ENCODE results near the gene HNRNPC.
"Not testable (repeated sequence)": the region's sequence is repeated elsewhere in the genome, so short reads cannot be mapped to it uniquely, and the experiment has no call there.

The HNRNPC gene

DNA sequence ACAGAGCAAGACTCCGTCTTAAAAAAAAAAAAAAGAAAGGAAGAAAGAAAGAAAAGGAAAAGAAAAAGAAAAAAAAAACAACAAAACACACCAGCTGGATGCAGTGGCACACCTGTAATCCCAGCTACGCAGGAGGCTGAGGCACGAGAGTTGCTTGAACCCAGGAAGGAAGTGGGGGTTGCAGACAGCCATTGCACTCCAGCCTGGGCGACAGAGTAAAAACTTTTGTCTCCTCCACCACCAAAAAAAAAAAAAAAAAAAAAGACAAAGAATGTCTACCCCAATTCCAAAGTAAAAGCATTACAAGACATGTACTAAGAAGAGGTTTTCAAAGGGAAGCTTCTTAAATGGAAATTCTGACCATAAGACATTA, 53.4 kb downstream of the HNRNPC start:
- Mint-ChIP-seq H3K27me3 (no peaks in the 10 kb centered on the region), H3K9me3 (no peaks in the 10 kb centered on the region), H3K36me3 (ENCODE audit: low read depth) (peaks cover 91% of the 10 kb centered on the region), H3K27ac (peak overlapping the region; percentile 78), H3K4me3 (peak overlapping the region; percentile 46), H3K4me1 (ENCODE audit: low read depth) (peaks cover 88% of the 10 kb centered on the region)

GRCh38 chr14:21215130-21215878, 53.9 kb downstream of the HNRNPC start:
- Mint-ChIP-seq H3K4me3 (peak overlapping the region; percentile 28), H3K4me1 (ENCODE audit: low read depth) (peaks cover 83% of the 10 kb centered on the region), H3K27me3 (no peaks in the 10 kb centered on the region), H3K27ac (peak overlapping the region; percentile 78), H3K9me3 (no peaks in the 10 kb centered on the region), H3K36me3 (ENCODE audit: low read depth) (peaks cover 90% of the 10 kb centered on the region)

- Mint-ChIP-seq H3K36me3 (ENCODE audit: low read depth) (peaks cover 90% of the 10 kb centered on the region), H3K27ac (peak overlapping the region; percentile 53), H3K9me3 (no peaks in the 10 kb centered on the region), H3K27me3 (no peaks in the 10 kb centered on the region), H3K4me3 (no peak overlapping the region), H3K4me1 (ENCODE audit: low read depth) (peaks cover 75% of the 10 kb centered on the region)
These were observed 55.6 kb downstream of the HNRNPC start for GRCh38 chr14:21213652-21214051.

GRCh38 chr14:21212824-21213223, 56.4 kb downstream of the HNRNPC start:
- peaks cover 75% of the 10 kb centered on the region for H3K4me1 Mint-ChIP-seq (ENCODE audit: low read depth)
- peaks cover 90% of the 10 kb centered on the region for H3K36me3 Mint-ChIP-seq (ENCODE audit: low read depth)
- H3K4me3 Mint-ChIP-seq: peak overlapping the region; percentile 26
- H3K27me3 Mint-ChIP-seq, H3K9me3 Mint-ChIP-seq: not testable (repeated sequence)
- H3K27ac Mint-ChIP-seq: peak overlapping the region; percentile 63

GRCh38 chr14:21211509-21211908, 57.7 kb downstream of the HNRNPC start:
- peaks cover 76% of the 10 kb centered on the region for H3K4me1 Mint-ChIP-seq (ENCODE audit: low read depth)
- peaks cover 97% of the 10 kb centered on the region for H3K36me3 Mint-ChIP-seq (ENCODE audit: low read depth)
- H3K9me3 Mint-ChIP-seq: no peaks in the 10 kb centered on the region
- peak overlapping the region; percentile 73 for H3K27ac Mint-ChIP-seq
- no peaks in the 10 kb centered on the region for H3K27me3 Mint-ChIP-seq
- no peak overlapping the region for H3K4me3 Mint-ChIP-seq

DNA sequence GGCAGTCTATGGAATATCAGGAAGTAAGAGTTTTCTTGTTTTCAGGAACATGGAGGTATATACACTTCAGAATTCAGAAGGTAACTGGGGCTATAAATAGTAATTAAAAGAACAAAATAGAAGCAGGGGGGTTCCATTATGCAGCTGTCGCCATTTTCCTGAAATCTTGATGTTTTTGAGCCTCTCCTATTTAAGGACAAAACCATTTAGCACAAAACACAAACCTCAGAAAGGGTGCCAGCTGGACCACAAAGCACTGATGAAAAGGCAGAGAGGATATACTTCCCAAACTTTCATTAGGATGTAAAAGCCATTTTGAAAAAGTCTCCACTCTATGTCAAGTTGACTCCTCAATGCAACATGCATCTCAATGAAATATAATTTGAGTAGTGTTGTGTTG, 59.2 kb downstream of the HNRNPC start:
- peak overlapping the region; percentile 5 for H3K27ac Mint-ChIP-seq
- no peaks in the 10 kb centered on the region for H3K27me3 Mint-ChIP-seq
- H3K4me3 Mint-ChIP-seq: no peak overlapping the region
- no peaks in the 10 kb centered on the region for H3K9me3 Mint-ChIP-seq
- peaks cover 97% of the 10 kb centered on the region for H3K36me3 Mint-ChIP-seq (ENCODE audit: low read depth)
- H3K4me1 Mint-ChIP-seq (ENCODE audit: low read depth): peaks cover 67% of the 10 kb centered on the region

DNA sequence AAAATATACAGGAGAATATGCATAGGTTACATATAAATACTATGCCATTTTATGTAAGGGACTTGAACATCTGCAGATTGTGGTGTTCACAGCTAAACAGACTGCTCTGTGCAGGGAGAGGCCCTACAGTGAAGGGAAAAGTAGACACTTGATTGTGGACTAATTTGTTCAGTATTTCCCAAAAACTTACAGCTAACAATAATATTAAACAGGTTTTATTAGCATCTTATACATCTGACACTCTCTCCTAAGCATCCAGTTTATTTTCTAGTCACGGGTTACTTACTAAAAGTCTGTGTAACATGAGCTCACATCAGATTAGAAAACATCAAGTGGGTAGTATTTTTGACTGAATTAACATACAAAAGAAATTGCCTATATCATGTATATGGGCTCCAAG, 60.1 kb downstream of the HNRNPC start:
- peaks cover 97% of the 10 kb centered on the region for H3K36me3 Mint-ChIP-seq (ENCODE audit: low read depth)
- H3K27ac Mint-ChIP-seq: peak overlapping the region; percentile 72
- H3K4me3 Mint-ChIP-seq: no peak overlapping the region
- H3K4me1 Mint-ChIP-seq (ENCODE audit: low read depth): peaks cover 60% of the 10 kb centered on the region
- no peaks in the 10 kb centered on the region for H3K9me3 Mint-ChIP-seq
- H3K27me3 Mint-ChIP-seq: no peaks in the 10 kb centered on the region

- Mint-ChIP-seq H3K27ac (no peak overlapping the region), H3K4me3 (no peak overlapping the region), H3K36me3 (ENCODE audit: low read depth) (peaks cover 96% of the 10 kb centered on the region), H3K4me1 (ENCODE audit: low read depth) (peaks cover 54% of the 10 kb centered on the region), H3K27me3 (no peaks in the 10 kb centered on the region), H3K9me3 (no peaks in the 10 kb centered on the region)
These were observed 60.7 kb downstream of the HNRNPC start for GRCh38 chr14:21208554-21208953.

DNA sequence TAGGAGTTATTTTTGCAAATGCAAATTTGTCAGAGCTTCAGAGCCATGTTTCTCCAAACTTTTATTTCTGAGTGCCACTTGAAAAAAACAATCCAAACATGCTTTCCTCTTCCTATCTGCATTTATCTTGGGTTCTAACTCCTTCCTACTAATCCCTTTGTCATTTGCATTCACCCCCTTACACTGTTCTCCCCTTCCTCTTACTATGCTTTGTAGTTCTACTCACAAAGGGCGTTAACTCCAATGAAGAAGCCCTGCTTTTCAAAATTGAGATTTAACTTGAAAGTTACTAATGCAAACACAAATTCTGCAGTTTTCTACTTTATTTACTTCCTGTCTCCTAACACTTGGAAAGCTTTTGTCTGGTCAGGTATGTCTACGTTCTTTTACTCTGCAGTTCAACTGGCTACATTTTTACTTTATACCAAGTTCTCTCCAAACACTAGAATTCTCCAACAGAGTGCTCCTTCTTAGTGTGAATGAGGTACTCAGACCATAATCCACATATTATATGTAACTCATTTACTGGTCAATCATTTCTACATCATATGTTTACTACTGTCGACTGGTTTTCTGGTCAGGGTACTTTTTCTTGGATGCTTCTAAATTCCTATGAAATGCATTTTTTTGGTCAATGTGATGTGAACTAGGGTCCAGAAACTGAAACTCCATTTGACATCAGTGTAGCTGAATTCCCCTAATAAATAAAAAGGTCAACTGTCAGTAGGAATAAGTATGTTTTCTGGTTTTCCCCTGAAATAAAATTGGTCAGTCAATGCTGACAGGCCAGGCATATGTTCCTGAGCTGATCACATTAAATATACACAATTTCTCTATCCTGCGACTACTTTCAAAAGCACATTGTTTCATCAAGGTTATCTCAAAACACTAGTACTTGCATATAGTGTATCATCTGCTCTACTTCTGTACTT, 62.2 kb downstream of the HNRNPC start:
- H3K4me1 Mint-ChIP-seq (ENCODE audit: low read depth): peaks cover 46% of the 10 kb centered on the region
- peak overlapping the region; percentile 75 for H3K27ac Mint-ChIP-seq
- peaks cover 89% of the 10 kb centered on the region for H3K36me3 Mint-ChIP-seq (ENCODE audit: low read depth)
- H3K9me3 Mint-ChIP-seq: no peaks in the 10 kb centered on the region
- no peak overlapping the region for H3K4me3 Mint-ChIP-seq
- no peaks in the 10 kb centered on the region for H3K27me3 Mint-ChIP-seq

DNA sequence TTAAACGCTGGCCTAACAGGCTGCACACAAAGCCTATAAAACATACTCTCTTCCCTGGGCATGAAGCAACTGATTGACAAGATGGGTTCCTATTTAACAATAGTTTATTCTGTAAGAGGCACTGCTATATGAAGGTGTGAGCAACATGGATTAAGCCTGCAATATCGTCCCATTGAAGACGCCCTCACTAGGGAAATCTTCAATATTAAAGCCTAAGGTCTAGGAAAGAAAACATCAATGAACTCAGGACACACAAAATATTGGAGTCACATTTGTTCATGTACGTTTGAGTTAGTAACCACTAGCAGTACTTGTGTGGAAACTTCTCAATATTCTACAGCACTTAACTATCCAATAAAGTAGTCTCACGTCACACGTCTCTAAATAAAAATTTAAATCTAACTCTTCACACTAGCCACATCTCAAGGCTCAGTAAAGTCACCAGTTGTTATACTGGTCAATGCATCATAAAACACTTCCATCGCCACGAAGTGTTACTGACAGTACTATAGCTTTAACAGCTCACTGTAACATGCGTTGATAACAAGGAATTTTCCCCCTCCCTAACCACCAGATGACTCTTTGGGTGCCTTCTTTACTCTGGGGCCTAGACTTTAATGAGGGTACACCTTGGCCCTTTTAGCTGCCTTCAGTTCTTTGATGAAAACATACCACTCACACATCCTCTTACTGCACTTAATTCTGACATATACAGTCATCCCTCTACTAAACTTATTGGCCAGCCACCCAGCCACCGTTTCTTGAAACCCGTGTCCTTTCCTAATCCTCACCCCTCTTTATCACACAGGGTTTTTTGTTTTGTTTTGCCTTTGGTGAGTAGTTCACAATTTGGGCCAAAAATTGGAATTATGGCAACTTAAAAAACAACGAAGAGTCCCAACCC, 63.3 kb downstream of the HNRNPC start:
- Mint-ChIP-seq H3K27ac (peak overlapping the region; percentile 75), H3K27me3 (no peaks in the 10 kb centered on the region), H3K9me3 (no peaks in the 10 kb centered on the region), H3K36me3 (ENCODE audit: low read depth) (peaks cover 79% of the 10 kb centered on the region), H3K4me1 (ENCODE audit: low read depth) (peaks cover 36% of the 10 kb centered on the region), H3K4me3 (no peak overlapping the region)

DNA sequence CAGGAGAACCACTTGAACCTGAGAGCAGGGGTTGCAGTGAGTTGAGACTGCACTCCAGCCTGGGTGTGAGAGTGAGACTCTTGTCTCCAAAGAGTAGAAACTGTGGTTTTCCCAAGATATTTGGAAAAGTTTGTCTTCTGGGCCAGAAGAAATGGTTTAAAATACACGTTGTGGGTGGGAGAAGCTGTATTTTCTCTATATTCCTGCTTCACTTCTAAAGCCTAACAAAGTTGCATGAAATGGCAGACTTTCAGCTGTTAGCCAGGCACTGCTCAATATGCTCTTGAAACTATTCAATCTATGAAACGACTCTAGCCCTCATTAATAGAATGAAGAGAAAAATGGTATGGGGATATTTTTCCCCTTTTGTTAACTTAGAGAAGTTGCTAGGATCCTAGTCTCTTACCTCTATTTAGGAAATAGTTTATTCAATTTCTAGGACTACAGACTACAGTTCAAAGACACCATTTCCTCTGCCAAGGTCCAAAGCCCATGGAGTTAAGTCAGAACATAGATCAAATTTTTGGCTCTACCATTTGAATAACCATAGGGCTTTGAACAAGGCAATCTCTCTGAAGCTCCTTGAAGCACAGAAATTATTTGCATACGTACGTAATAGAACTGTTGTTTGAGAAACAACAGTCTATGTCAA, 64.1 kb downstream of the HNRNPC start:
- no peaks in the 10 kb centered on the region for H3K27me3 Mint-ChIP-seq
- H3K27ac Mint-ChIP-seq: peak overlapping the region; percentile 41
- peaks cover 35% of the 10 kb centered on the region for H3K4me1 Mint-ChIP-seq (ENCODE audit: low read depth)
- peaks cover 74% of the 10 kb centered on the region for H3K36me3 Mint-ChIP-seq (ENCODE audit: low read depth)
- no peaks in the 10 kb centered on the region for H3K9me3 Mint-ChIP-seq
- H3K4me3 Mint-ChIP-seq: peak overlapping the region; percentile 4

DNA sequence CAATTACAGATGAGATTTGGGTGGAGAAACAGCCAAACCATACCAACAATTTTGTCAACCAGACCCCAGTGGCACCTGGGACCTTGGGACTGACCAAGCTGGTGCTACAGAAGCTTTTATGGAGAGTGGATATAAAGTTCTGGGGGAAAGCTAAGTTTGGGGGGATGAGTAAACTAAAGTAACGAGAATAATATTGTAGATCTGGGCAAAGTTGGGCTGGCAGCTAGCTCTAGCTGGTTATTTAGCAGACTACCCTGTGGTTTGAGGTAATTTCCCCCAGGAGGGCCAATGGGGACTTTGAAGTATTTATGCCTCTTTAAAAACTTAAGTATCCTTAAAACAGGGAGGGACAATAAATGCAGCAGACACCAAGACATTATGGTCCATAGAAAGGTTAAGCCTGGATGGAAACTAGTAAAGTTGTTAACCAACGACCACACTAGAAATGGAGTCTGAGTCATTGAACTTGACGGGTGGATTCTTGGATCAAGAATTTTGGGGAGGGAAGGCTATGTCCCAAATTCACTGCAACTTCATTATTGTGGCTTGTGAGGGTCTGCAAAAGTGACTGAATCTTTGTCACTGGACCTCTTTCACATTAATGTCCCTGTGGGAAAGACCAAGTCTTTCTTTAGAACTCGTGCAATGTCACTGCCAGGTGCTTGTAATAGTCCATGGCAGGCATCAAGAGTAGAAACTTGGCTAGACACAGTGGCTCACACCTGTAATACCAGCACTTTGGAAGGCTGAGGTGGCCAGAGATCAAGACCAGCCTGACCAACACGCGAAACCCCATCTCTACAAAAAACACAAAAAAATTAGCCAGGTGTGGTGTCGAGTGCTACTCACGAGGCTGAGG, 64.8 kb downstream of the HNRNPC start:
- Mint-ChIP-seq H3K27ac (peak overlapping the region; percentile 43), H3K4me3 (peak overlapping the region; percentile 4)

DNA sequence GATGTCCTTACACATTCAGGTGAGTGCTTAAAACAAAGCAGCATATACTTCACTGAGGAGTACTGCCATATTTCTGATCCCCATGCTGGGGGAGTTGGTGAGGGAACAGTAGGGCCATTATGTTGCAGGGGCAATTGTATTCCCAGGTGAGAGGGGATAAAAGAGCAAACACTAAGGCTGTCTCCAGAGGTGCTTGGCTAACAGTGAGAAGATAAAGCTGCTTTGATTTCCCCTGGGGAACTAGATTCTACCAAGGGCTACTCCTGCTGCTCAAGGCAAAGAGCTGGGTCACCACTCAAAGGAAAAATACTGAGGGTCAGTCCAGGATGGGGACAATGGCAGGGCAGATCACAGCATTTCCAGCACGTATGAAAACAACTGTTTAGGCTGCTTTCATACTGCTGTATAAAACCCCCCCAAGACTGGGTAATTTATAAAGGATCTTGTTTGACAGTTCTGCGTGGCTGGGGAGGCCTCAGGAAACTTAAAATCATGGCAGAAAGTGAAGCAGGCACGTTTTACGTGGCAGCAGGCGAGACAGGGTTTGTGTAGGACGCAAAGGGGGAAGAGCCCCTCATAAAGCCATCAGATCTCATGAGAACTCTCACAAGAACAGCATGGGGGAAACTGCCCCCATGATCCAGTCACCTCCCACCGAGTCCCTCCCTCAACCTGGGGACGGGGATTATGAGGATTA, 65.6 kb downstream of the HNRNPC start:
- H3K27me3 Mint-ChIP-seq: no peaks in the 10 kb centered on the region
- peaks cover 27% of the 10 kb centered on the region for H3K4me1 Mint-ChIP-seq (ENCODE audit: low read depth)
- no peak overlapping the region for H3K4me3 Mint-ChIP-seq
- H3K36me3 Mint-ChIP-seq (ENCODE audit: low read depth): peaks cover 59% of the 10 kb centered on the region
- H3K27ac Mint-ChIP-seq: peak overlapping the region; percentile 43
- H3K9me3 Mint-ChIP-seq: no peaks in the 10 kb centered on the region

More for the DNA sequence above, 64.8 kb downstream of the HNRNPC start:
- Mint-ChIP-seq H3K27me3 (no peaks in the 10 kb centered on the region), H3K36me3 (ENCODE audit: low read depth) (peaks cover 66% of the 10 kb centered on the region), H3K9me3 (no peaks in the 10 kb centered on the region), H3K4me1 (ENCODE audit: low read depth) (peaks cover 31% of the 10 kb centered on the region)
